Inferior parietal cortex (tissue), 1 donor: ENCODE measurements around the gene APC2.

ENCODE experiments used
- DNase-seq: peaks from one replicate; pipeline ENCODE4 v3.0.0-alpha.2; 2016; ENCODE audit errors: extremely low spot score

APC2 gene, protein sequence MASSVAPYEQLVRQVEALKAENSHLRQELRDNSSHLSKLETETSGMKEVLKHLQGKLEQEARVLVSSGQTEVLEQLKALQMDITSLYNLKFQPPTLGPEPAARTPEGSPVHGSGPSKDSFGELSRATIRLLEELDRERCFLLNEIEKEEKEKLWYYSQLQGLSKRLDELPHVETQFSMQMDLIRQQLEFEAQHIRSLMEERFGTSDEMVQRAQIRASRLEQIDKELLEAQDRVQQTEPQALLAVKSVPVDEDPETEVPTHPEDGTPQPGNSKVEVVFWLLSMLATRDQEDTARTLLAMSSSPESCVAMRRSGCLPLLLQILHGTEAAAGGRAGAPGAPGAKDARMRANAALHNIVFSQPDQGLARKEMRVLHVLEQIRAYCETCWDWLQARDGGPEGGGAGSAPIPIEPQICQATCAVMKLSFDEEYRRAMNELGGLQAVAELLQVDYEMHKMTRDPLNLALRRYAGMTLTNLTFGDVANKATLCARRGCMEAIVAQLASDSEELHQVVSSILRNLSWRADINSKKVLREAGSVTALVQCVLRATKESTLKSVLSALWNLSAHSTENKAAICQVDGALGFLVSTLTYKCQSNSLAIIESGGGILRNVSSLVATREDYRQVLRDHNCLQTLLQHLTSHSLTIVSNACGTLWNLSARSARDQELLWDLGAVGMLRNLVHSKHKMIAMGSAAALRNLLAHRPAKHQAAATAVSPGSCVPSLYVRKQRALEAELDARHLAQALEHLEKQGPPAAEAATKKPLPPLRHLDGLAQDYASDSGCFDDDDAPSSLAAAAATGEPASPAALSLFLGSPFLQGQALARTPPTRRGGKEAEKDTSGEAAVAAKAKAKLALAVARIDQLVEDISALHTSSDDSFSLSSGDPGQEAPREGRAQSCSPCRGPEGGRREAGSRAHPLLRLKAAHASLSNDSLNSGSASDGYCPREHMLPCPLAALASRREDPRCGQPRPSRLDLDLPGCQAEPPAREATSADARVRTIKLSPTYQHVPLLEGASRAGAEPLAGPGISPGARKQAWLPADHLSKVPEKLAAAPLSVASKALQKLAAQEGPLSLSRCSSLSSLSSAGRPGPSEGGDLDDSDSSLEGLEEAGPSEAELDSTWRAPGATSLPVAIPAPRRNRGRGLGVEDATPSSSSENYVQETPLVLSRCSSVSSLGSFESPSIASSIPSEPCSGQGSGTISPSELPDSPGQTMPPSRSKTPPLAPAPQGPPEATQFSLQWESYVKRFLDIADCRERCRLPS (N-terminal part only)

GRCh38 chr19:1449467-1450442 lies at the start of gene APC2:
Gene APC2 (plus strand): TSS chr19:1450121. CDS start chr19:1453002, 2,881 bp downstream.
- peak; percentile 85 for DNase-seq

GRCh38 chr19:1400281-1401137 lies 49.4 kb upstream of the APC2 start:
- DNase-seq, result no peak

DNA sequence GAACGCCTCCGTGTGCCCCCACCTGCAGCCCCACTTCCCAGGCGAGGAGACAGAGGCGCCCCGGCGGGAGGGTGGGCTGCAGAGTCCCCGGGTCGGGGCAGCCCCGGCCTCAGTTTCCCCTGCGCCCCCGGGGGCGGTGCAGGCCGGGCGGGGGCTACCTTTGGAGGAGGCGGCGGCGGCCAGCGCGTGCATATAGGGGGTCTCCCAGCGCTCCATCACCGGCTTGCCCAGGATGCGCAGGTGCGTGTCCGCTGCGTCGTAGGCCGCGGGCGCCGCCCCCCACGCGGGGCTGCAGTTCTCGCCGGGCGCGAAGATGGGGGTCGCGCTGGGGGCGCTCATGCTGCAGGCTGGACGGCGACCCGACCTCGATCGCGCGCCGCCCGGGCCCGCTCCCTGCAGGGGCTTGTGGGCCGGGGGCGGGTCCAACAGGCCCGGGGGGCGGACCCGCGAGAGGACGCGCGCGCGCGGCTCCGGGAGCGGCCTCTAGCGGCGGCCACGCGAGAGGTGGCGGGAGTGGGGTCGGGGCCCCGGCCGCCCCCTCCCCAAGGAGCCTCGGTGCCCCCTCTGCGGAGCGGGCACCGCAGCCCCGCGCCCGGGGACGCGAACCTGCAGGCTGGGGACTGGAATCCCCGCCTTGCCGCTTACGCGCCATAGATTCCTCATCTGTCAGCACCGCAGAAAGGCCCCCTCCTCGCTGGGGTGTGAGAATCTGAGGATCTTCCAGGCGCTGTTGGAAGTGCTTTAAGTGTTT lies 48.6 kb upstream of the APC2 start, which contains the start of gene GAMT:
Gene GAMT, minus strand, starts transcription at position 405 of the 751 bp plus-strand sequence. Its CDS starts 66 bp downstream, at position 339.
- no peak for DNase-seq

DNA sequence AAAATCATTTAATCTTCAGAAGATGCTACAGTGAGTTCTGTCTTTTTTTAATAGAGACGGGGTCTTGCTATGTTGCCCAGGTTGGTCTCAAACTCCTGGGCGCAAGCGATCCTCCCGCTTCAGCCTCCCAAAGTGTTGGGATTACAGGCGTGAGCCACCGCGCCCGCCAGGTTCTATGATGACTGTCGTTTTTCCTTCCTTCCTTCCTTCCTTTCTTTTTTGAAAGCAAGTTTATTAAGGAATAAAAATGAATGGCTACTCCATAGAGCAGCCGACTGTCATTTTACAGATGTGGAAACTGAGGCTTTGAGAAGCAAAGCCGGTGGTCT lies 48.1 kb upstream of the APC2 start:
- no peak for DNase-seq

- no peak for DNase-seq
Measured at GRCh38 chr19:1402411-1403070, 47.4 kb upstream of the APC2 start.

DNA sequence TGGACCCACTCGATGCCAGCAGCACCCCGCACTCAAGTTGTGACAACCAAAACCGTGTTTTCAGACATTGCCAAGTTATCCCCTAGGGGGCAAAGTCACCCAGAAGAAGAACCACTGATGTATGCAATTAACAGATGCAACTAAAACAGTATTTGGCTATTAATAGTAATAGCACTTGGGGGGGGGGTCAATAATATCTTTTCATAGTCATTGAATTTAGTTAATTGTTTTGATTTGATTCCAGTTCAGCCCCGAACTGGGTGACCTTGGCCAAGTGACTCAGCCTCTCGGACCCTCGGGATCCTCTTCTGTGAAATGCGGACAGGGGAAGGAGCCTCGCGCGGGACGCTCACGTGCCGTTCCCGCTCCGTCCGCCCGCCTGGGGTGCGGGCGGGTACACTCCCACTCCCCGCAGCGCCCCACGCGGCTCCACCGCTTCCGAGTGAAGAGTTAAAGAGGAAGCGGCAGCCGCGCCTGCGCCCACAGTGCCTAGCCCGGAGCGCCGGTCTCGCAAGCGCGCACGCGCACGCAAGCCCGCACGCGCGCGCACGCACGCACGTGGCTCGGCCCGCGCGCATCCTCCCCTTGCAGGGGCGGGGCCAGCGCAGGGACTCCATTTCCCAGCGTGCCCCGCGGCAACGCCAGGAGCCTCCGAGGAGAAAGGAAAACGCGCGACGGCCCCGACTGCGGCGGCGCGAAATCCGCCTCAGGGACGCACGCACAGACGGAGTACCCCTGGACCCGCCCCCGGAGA lies 43.0 kb upstream of the APC2 start:
- DNase-seq, result peak; percentile 99

GRCh38 chr19:1407528-1408299 lies 42.2 kb upstream of the APC2 start, which contains the start of gene DAZAP1:
Gene DAZAP1 (plus strand): TSS chr19:1407586. CDS start chr19:1407774, 188 bp downstream.
- DNase-seq, result no peak

GRCh38 chr19:1408300-1409203 lies 41.4 kb upstream of the APC2 start:
- DNase-seq, result no peak

DNA sequence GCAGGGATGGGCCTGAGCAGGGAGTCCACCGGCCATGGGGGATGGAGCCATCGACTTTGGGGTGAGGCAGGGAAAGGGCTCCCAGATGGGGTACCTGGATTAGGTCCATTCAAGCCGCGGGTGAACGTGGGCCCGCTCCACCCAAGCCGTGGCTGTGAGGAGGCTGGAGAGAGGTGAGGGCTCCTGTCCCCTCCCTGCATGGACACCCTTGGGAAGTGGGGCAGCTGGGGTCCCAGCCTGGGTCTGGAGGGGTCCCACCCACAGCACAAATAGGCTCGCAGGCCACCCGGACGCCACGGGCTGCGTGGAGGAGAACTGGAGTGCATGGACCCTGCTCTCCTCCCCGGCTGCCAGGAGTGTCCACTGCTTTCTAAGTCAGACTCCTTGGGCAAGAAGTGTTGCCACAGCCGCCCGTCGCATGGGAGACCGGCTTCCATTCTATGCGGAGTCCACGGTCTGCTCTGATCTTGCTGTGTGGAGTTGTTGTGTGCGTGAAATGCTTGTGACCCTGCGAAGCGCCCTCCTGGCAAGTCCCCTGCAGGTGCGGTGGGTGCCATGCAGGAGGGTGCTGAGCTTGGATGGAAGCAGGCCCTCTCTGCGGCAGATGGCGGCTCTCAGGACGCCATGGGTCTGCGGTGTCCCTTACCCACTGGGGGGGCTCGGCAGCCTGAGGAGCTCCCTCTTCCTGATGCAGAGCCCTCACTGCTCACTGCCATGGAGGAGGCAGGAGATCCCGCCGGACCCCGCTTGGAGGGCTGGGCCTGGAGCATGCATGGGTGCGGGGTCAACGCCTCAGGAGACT lies 40.5 kb upstream of the APC2 start:
- DNase-seq, result no peak

DNA sequence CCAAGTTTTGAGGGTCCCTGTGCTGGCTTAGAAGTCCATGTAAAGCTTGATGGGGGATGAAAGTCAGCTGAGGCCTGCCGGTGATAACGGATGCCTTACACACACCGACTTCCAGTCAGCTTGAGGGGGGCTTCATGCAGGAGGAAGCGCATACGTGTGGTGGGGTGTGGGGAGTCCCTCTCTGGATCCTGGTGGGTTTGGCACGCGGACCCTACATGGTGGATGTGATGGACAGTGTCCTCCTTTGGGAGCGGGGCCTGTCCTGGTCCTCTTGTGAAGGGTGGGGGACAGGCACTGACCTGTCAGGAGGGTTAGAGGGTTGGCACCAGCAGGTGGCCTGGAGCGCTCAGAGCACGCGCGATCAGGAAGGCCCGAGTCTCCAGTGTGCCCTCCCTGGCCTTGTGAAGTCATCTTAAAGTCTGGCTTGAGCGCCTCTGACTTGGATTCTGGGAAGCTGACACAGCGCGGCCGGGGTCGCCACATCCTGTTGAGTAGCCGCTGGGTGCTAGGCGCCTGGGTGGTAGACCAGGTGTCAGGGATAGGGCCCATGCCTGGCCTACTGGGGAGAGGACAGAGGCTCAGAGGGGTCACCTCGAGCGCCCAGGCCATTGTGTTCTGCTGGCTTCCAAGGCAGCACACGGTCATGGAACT lies 39.7 kb upstream of the APC2 start:
- DNase-seq, result no peak

DNA sequence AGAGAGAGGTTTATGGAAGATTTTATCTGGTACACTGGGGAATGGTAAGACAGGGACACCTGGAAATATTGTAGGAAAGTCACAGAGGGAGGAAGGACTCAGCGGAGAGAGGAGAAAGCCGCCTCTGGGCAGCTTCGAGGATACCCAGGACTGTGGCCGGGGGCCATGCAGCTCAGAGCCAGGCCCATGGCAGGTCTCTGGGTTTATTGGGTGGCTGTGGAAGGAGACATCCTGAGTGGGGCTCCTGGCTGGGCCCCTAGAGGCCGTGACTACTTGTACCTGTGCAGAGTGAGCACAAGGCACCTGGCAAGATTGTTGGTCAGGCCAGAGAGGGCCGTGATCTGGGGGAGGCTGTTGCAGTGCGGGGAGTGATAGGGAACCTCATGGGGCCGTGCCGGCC lies 39.1 kb upstream of the APC2 start:
- no peak for DNase-seq

DNA sequence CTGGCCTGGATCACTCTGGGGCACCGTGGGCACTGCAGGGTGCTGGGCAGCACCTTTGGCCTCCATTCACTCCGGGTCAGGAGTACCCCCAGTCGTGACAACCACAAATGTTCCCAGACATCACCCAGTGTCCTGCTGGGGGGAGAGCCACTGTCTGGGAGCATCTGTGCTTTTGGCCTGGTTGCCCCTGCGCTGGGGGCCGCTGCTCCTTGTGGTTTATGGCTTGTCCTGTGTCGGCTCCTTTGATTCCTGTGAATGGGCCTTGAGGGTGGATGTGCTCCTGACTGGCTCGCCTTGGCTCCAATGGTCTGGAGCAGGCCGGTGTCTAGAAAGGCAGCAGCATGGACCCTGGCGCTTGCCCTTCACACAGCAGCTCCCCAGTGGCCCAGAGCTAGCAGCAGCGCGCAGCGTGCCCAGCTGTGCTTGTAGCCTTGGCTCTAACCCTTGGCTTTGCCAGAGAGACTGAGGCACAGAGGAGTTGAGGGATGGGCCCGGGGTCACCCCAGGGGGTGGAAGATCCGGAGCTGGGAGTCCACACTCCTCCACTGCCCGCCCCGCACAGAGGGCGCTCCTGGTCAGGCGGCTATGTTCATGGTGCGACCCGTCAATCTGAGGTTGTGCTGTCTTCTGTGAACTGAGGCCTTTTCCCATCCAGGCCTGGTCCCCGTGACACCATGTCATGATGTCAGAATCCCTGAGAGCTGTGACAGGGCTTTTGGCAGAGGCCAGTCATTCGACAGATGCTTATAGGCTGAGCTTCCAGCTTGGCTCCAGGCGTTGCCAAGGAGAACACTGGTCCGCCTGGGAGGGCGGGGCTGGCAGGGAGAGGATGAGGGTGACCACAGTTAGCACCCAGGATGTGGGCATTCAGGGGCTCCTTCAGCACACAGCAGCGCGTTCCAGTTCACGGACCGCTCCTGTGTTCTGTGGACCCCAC lies 38.4 kb upstream of the APC2 start:
- DNase-seq, result peak; percentile 91

GRCh38 chr19:1412323-1412923 lies 37.5 kb upstream of the APC2 start:
- DNase-seq, result no peak
